ENCODE data around the gene RGS9.
"Not testable (repeated sequence)": the region's sequence is repeated elsewhere in the genome, so short reads cannot be mapped to it uniquely, and the experiment has no call there.

GRCh38 chr17:65207448-65207847 lies 70.3 kb downstream of the RGS9 start:
- TF ChIP-seq, protein P1, sequence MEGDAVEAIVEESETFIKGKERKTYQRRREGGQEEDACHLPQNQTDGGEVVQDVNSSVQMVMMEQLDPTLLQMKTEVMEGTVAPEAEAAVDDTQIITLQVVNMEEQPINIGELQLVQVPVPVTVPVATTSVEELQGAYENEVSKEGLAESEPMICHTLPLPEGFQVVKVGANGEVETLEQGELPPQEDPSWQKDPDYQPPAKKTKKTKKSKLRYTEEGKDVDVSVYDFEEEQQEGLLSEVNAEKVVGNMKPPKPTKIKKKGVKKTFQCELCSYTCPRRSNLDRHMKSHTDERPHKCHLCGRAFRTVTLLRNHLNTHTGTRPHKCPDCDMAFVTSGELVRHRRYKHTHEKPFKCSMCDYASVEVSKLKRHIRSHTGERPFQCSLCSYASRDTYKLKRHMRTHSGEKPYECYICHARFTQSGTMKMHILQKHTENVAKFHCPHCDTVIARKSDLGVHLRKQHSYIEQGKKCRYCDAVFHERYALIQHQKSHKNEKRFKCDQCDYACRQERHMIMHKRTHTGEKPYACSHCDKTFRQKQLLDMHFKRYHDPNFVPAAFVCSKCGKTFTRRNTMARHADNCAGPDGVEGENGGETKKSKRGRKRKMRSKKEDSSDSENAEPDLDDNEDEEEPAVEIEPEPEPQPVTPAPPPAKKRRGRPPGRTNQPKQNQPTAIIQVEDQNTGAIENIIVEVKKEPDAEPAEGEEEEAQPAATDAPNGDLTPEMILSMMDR (IDR thresholded peaks at IDR 0.05 in 8 of 11, conservative IDR thresholded peaks at IDR 0.05 in 3 of 11), result not testable (repeated sequence)
- not testable (repeated sequence) for TF ChIP-seq POLR2A (IDR thresholded peaks at IDR 0.05)

Data from spleen (tissue), 7 donors.